ENCODE results near the gene SLC22A13. TPM values are rescaled to one million over a fixed set of nuclear protein-coding genes. Genes with fewer than 3 reads are reported as not detected.

Gene SLC22A13
- total RNA-seq, 1 experiment from 2014 or later = 0.33 TPM

DNA sequence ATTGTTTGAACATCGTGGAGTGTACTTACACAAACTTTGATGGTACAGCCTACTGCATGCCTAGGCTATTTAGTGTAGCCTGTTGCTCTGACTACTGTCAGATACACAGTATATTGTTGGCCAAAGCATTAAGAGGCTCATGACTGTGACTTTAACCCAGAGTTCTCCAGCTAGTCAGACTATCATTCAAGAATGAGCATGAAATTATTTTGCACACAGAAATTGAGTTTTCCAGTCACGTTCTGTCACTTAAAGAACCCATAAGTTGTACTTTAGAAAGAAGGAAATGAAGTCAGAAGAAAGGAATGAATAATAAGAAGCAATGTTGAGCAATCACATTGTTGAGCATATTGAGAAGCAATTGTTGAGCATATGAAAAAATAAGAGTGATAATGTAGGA is 37.6 kb upstream of the SLC22A13 start:
- ChIA-PET POLR2A (interaction anchor here (0.7 kb wide), 1 partner anchor 12 kb away, joined by 3 read pairs; no protein-coding TSS in a partner anchor), CTCF (no interaction called here)
- no peaks in the 10 kb centered on the region for H3K27me3 ChIP-seq (ENCODE audit: control insufficient read depth, insufficient read depth, low read length)
- no TSS peak for BruUV-seq (replicated peaks)
- peaks cover 5% of the 10 kb centered on the region; the same call in 1 of the 2 replicates for H3K36me3 ChIP-seq (ENCODE audit: control insufficient read depth, insufficient read depth, low read length)
- no peaks in the 10 kb centered on the region for H3K4me1 ChIP-seq (ENCODE audit: control insufficient read depth, insufficient read depth, low read length)
- intact Hi-C loops (cut with micrococcal nuclease; ENCODE audit: unreplicated experiment) (no loop called here), in situ Hi-C loops (cut with HindIII; ENCODE audit: low pct_unique_long_range_greater_than_20kb, low sequenced_read_pairs) (no loop called here)
- DNase-seq (ENCODE audit: low read depth, low spot score) (no peak), ATAC-seq (no peak)
- no peaks in the 10 kb centered on the region for H3K9me3 ChIP-seq (ENCODE audit: control insufficient read depth, insufficient read depth, low read depth, low read length)
- H3K27ac ChIP-seq (ENCODE audit: low read length) = no peak overlapping the region
- TF ChIP-seq TCF7L2 (IDR thresholded peaks at IDR 0.05; ENCODE audit: low read depth, low read length) (no peak), SIN3A (IDR thresholded peaks at IDR 0.05; ENCODE audit: borderline replicate concordance, insufficient read depth, low read depth, low read length) (no peak), POLR2AphosphoS5 (IDR thresholded peaks at IDR 0.05; ENCODE audit: low read depth, low read length) (no peak)
- TF ChIP-seq, protein P1, sequence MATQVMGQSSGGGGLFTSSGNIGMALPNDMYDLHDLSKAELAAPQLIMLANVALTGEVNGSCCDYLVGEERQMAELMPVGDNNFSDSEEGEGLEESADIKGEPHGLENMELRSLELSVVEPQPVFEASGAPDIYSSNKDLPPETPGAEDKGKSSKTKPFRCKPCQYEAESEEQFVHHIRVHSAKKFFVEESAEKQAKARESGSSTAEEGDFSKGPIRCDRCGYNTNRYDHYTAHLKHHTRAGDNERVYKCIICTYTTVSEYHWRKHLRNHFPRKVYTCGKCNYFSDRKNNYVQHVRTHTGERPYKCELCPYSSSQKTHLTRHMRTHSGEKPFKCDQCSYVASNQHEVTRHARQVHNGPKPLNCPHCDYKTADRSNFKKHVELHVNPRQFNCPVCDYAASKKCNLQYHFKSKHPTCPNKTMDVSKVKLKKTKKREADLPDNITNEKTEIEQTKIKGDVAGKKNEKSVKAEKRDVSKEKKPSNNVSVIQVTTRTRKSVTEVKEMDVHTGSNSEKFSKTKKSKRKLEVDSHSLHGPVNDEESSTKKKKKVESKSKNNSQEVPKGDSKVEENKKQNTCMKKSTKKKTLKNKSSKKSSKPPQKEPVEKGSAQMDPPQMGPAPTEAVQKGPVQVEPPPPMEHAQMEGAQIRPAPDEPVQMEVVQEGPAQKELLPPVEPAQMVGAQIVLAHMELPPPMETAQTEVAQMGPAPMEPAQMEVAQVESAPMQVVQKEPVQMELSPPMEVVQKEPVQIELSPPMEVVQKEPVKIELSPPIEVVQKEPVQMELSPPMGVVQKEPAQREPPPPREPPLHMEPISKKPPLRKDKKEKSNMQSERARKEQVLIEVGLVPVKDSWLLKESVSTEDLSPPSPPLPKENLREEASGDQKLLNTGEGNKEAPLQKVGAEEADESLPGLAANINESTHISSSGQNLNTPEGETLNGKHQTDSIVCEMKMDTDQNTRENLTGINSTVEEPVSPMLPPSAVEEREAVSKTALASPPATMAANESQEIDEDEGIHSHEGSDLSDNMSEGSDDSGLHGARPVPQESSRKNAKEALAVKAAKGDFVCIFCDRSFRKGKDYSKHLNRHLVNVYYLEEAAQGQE (IDR thresholded peaks at IDR 0.05; ENCODE audit: insufficient read depth in 1 of 2, low read depth in 2 of 2, low read length in 1 of 2) = no peak
- TF ChIP-seq, protein P2, sequence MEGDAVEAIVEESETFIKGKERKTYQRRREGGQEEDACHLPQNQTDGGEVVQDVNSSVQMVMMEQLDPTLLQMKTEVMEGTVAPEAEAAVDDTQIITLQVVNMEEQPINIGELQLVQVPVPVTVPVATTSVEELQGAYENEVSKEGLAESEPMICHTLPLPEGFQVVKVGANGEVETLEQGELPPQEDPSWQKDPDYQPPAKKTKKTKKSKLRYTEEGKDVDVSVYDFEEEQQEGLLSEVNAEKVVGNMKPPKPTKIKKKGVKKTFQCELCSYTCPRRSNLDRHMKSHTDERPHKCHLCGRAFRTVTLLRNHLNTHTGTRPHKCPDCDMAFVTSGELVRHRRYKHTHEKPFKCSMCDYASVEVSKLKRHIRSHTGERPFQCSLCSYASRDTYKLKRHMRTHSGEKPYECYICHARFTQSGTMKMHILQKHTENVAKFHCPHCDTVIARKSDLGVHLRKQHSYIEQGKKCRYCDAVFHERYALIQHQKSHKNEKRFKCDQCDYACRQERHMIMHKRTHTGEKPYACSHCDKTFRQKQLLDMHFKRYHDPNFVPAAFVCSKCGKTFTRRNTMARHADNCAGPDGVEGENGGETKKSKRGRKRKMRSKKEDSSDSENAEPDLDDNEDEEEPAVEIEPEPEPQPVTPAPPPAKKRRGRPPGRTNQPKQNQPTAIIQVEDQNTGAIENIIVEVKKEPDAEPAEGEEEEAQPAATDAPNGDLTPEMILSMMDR (IDR thresholded peaks at IDR 0.05) = no peak
- no peak overlapping the region for H3K4me3 ChIP-seq (ENCODE audit: low read depth in 2 of 2, low read length in 2 of 2)

DNA sequence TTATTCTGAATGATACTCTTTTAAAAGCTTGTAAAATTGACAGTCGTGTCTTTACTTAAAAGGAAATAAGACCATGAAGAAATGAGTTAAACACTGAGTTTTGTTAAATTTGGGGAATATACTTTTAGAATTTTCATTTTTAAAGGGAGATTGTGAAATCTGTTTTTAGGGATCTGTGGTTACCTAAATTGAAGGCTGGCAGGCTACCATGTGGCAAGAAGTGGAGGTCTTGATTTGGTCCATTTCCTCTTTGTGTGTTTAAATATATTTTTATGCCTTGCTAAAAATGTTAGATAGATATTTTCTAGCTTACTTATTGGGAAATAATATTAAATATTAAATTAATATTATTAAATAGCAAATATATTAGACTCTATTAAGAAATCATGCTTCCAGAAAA is 36.6 kb upstream of the SLC22A13 start:
- BruUV-seq (replicated peaks) = no TSS peak
- CTCF ChIA-PET = no interaction called here
- in situ Hi-C loops (cut with HindIII; ENCODE audit: low pct_unique_long_range_greater_than_20kb, low sequenced_read_pairs) (no loop called here), intact Hi-C loops (cut with micrococcal nuclease; ENCODE audit: unreplicated experiment) (no loop called here)
- Histone ChIP-seq H3K9me3 (ENCODE audit: control insufficient read depth, insufficient read depth, low read depth, low read length) (no peaks in the 10 kb centered on the region), H3K4me1 (ENCODE audit: control insufficient read depth, insufficient read depth, low read length) (no peaks in the 10 kb centered on the region), H3K4me3 (ENCODE audit: low read depth in 2 of 2, low read length in 2 of 2) (no peak overlapping the region), H3K27me3 (ENCODE audit: control insufficient read depth, insufficient read depth, low read length) (no peaks in the 10 kb centered on the region), H3K36me3 (ENCODE audit: control insufficient read depth, insufficient read depth, low read length) (peaks cover 5% of the 10 kb centered on the region; the same call in 1 of the 2 replicates), H3K27ac (ENCODE audit: low read length) (no peak overlapping the region)
- POLR2A ChIA-PET = interaction anchor here (0.6 kb wide), 1 partner anchor 49 kb away, joined by 3 read pairs; no protein-coding TSS in a partner anchor
- TF ChIP-seq POLR2AphosphoS5 (IDR thresholded peaks at IDR 0.05; ENCODE audit: low read depth, low read length) = no peak
- TF ChIP-seq, protein P1 (IDR thresholded peaks at IDR 0.05; ENCODE audit: insufficient read depth in 1 of 2, low read depth in 2 of 2, low read length in 1 of 2) = no peak
- no peak for TF ChIP-seq TCF7L2 (IDR thresholded peaks at IDR 0.05; ENCODE audit: low read depth, low read length)
- TF ChIP-seq, protein P2 (IDR thresholded peaks at IDR 0.05) = no peak
- no peak for TF ChIP-seq SIN3A (IDR thresholded peaks at IDR 0.05; ENCODE audit: borderline replicate concordance, insufficient read depth, low read depth, low read length)
- DNase-seq (ENCODE audit: low read depth, low spot score) (no peak), ATAC-seq (no peak)
